H1 (cell line): ENCODE measurements around the gene ADRA2A. TPM values are rescaled to one million over a fixed set of nuclear protein-coding genes. Genes with fewer than 3 reads are reported as not detected.

Experiments used
- CTCF ChIA-PET: fragments of 300-600 bp; sonication (Branson Sonifier 250); formaldehyde crosslinking; loops from one replicate; lab custom pipeline; 2021; ENCODE audit not compliant: partially characterized antibody; lab: Charles Lee
- POLR2A ChIA-PET: fragments of 300-600 bp; sonication (Branson Sonifier 250); formaldehyde crosslinking; loops from one replicate; lab custom pipeline; 2021; ENCODE audit warnings: inconsistent platforms; ENCODE audit not compliant: partially characterized antibody; lab: Charles Lee
- DNase-seq, 2 experiments: peaks; one replicate each; pipeline versions ENCODE4 v3.0.0 to v3.0.0-alpha.2; 2010 to 2022; ENCODE audit warnings: low spot score in 2 of 2, low read depth in 1 of 2, mixed read lengths in 1 of 2
- FAIRE-seq: peaks from 2 replicates; lab custom pipeline; 2011; peaks lifted over from hg19 to GRCh38; lab: Jason Lieb, UNC
- H2AFZ ChIP-seq: 2 replicates; pipeline ENCODE4 v1.8.1; 2012; ENCODE audit warnings: low read length, inconsistent platforms
- H2AK5ac ChIP-seq: 2 replicates; pipeline ENCODE4 v1.6.1; 2013; ENCODE audit warnings: low read depth, low read length
- H2BK120ac ChIP-seq: replicated peaks from 2 replicates; pipeline ENCODE3; 2013; ENCODE audit warnings: low read depth, low read length, inconsistent platforms
- H2BK12ac ChIP-seq: 2 replicates; pipeline ENCODE4 v1.6.1; 2013; ENCODE audit warnings: low read depth, low read length
- H2BK15ac ChIP-seq: 2 replicates; pipeline ENCODE4 v1.6.1; 2013; ENCODE audit warnings: low read length
- H2BK20ac ChIP-seq: 2 replicates; pipeline ENCODE4 v1.6.1; 2013; ENCODE audit warnings: low read length
- H2BK5ac ChIP-seq: 2 replicates; pipeline ENCODE4 v1.6.1; 2013; ENCODE audit warnings: low read depth, low read length
- H3K14ac ChIP-seq: 2 replicates; pipeline ENCODE4 v1.6.1; 2013; ENCODE audit warnings: inconsistent platforms; ENCODE audit not compliant: insufficient read length
- H3K18ac ChIP-seq: 2 replicates; pipeline ENCODE4 v1.6.1; 2013; ENCODE audit warnings: low read length; ENCODE audit errors: extremely low read depth
- H3K23ac ChIP-seq: 2 replicates; pipeline ENCODE4 v1.6.1; 2013; ENCODE audit warnings: inconsistent platforms; ENCODE audit not compliant: insufficient read length
- H3K23me2 ChIP-seq: 2 replicates; pipeline ENCODE4 v1.6.1; 2013; ENCODE audit warnings: low read depth, low read length
- H3K27ac ChIP-seq: 2 replicates; pipeline ENCODE4 v1.6.1; 2011; ENCODE audit warnings: low read depth, low read length, inconsistent platforms
- H3K27me3 ChIP-seq, 4 experiments: replicated peaks in 1 of 4; 1 replicate in 1 of 4; 2 replicates in 3 of 4; pipeline versions ENCODE4 v1.6.1 to v1.8.1; 2011 to 2013; ENCODE audit warnings: low read length in 3 of 4, mild to moderate bottlenecking in 3 of 4, inconsistent platforms in 2 of 4, mixed read lengths in 2 of 4, moderate library complexity in 1 of 4; ENCODE audit not compliant: control insufficient read depth in 3 of 4, insufficient read depth in 3 of 4; ENCODE audit errors: extremely low read depth in 1 of 4
- H3K36me3 ChIP-seq, 4 experiments: 2 replicates each; pipeline versions ENCODE4 v1.6.1 to v1.8.1; 2011 to 2013; ENCODE audit warnings: mild to moderate bottlenecking in 4 of 4, low read length in 3 of 4, moderate library complexity in 2 of 4, control low read depth in 1 of 4, inconsistent platforms in 1 of 4; ENCODE audit not compliant: insufficient read depth in 4 of 4, control insufficient read depth in 2 of 4
- H3K4ac ChIP-seq: replicated peaks from 2 replicates; pipeline ENCODE3; 2013; ENCODE audit warnings: low read length, low read depth, mixed read lengths, inconsistent platforms; ENCODE audit not compliant: insufficient read length
- H3K4me1 ChIP-seq, 4 experiments: replicated peaks in 1 of 4; 1 replicate in 1 of 4; 2 replicates in 3 of 4; pipeline versions ENCODE4 v1.6.1 to v1.8.1; 2011 to 2013; ENCODE audit warnings: low read length in 3 of 4, inconsistent platforms in 2 of 4, mixed read lengths in 1 of 4; ENCODE audit not compliant: insufficient read depth in 4 of 4, control insufficient read depth in 3 of 4
- H3K4me2 ChIP-seq, 2 experiments: 2 replicates each; pipeline versions ENCODE4 v1.6.1 to v1.8.1; 2011 to 2013; ENCODE audit warnings: low read depth in 2 of 2, low read length in 2 of 2, control low read depth in 1 of 2, inconsistent platforms in 1 of 2, mild to moderate bottlenecking in 1 of 2; ENCODE audit not compliant: insufficient read depth in 1 of 2
- H3K4me3 ChIP-seq, 4 experiments: fragments of 200-600, 300-600 bp in 1 of 4; sonication (generic), shearing (Covaris generic), sonication (Bioruptor Twin) in 1 of 4; 2 replicates each; pipeline versions ENCODE4 v1.5.1 to v1.8.1; 2011 to 2016; ENCODE audit warnings: low read length in 4 of 4, low read depth in 3 of 4, control low read depth in 2 of 4, inconsistent platforms in 2 of 4, mild to moderate bottlenecking in 2 of 4, mixed read lengths in 1 of 4, moderate library complexity in 1 of 4; ENCODE audit not compliant: insufficient read depth in 2 of 4; ENCODE audit errors: extremely low read depth in 1 of 4
- H3K56ac ChIP-seq: replicated peaks from 2 replicates; pipeline ENCODE3; 2013; ENCODE audit warnings: low read depth, mild to moderate bottlenecking, mixed read lengths, low read length, inconsistent platforms; ENCODE audit not compliant: insufficient read length
- H3K79me1 ChIP-seq: 2 replicates; pipeline ENCODE4 v1.6.1; 2013; ENCODE audit warnings: low read depth, low read length, control low read depth
- H3K79me2 ChIP-seq, 2 experiments: 2 replicates each; pipeline versions ENCODE4 v1.6.1 to v1.8.1; 2012 to 2013; ENCODE audit warnings: low read length in 2 of 2, mild to moderate bottlenecking in 2 of 2, inconsistent platforms in 1 of 2; ENCODE audit not compliant: insufficient read depth in 2 of 2, control insufficient read depth in 1 of 2
- H3K9ac ChIP-seq, 4 experiments: replicated peaks in 1 of 4; 1 replicate in 1 of 4; 2 replicates in 3 of 4; pipeline versions ENCODE4 v1.6.1 to v1.8.1; 2011 to 2013; ENCODE audit warnings: low read depth in 3 of 4, low read length in 3 of 4, control low read depth in 2 of 4, mild to moderate bottlenecking in 2 of 4, moderate library complexity in 2 of 4, inconsistent platforms in 1 of 4; ENCODE audit errors: extremely low read depth in 1 of 4
- H3K9me3 ChIP-seq, 2 experiments: 2 replicates each; pipeline versions ENCODE4 v1.6.1 to v1.8.1; 2012 to 2013; ENCODE audit warnings: mild to moderate bottlenecking in 2 of 2, moderate library complexity in 2 of 2, control low read depth in 1 of 2, inconsistent platforms in 1 of 2, low read depth in 1 of 2, low read length in 1 of 2, mixed read lengths in 1 of 2; ENCODE audit not compliant: insufficient read depth in 2 of 2
- H4K20me1 ChIP-seq, 2 experiments: replicated peaks in 1 of 2; 2 replicates each; pipeline versions ENCODE3 to v1.8.1; 2011 to 2013; ENCODE audit warnings: inconsistent platforms in 2 of 2, low read length in 2 of 2, mild to moderate bottlenecking in 1 of 2; ENCODE audit not compliant: insufficient read depth in 2 of 2, control insufficient read depth in 1 of 2
- H4K5ac ChIP-seq: 2 replicates; pipeline ENCODE4 v1.6.1; 2013; ENCODE audit warnings: low read length, low read depth, mixed read lengths, inconsistent platforms; ENCODE audit not compliant: insufficient read length
- H4K8ac ChIP-seq: 2 replicates; pipeline ENCODE4 v1.8.0; 2013; ENCODE audit warnings: mild to moderate bottlenecking, moderate library complexity, low read length, inconsistent platforms; ENCODE audit not compliant: insufficient read depth; ENCODE audit errors: extremely low read depth
- H4K91ac ChIP-seq: replicated peaks from 2 replicates; pipeline ENCODE3; 2013; ENCODE audit warnings: low read length, mixed read lengths, inconsistent platforms; ENCODE audit not compliant: insufficient read length
- ATF2 ChIP-seq: IDR thresholded peaks from 2 replicates; pipeline ENCODE4 v1.6.1; 2012; ENCODE audit warnings: low read length, inconsistent platforms
- ATF3 ChIP-seq: IDR thresholded peaks from 2 replicates; pipeline ENCODE4 v1.6.1; 2011; ENCODE audit warnings: low read depth, mild to moderate bottlenecking, low read length; ENCODE audit not compliant: insufficient read depth
- CHD1 ChIP-seq: IDR thresholded peaks from 2 replicates; pipeline ENCODE4 v1.6.1; 2012; ENCODE audit warnings: low read depth, low read length, improper control_type of control experiment
- CREB1 ChIP-seq: IDR thresholded peaks from 2 replicates; pipeline ENCODE4 v1.6.1; 2012; ENCODE audit warnings: inconsistent platforms
- E2F6 ChIP-seq: IDR thresholded peaks from 2 replicates; pipeline ENCODE4 v1.6.1; 2012; ENCODE audit warnings: inconsistent platforms
- HDAC2 ChIP-seq, 2 experiments: fragments of 300-600 bp in 1 of 2; sonication (generic) in 1 of 2; IDR thresholded peaks; 2 replicates each; pipeline ENCODE4 v1.6.1; 2011 to 2012; ENCODE audit warnings: low read depth in 2 of 2, low read length in 2 of 2, mild to moderate bottlenecking in 2 of 2, moderate library complexity in 2 of 2, borderline replicate concordance in 1 of 2, inconsistent platforms in 1 of 2
- PHF8 ChIP-seq: fragments of 200-600 bp; sonication (generic); conservative IDR thresholded peaks from 2 replicates; pipeline ENCODE4 v1.7.1; 2012; ENCODE audit warnings: low read depth, mild to moderate bottlenecking, inconsistent platforms, low read length, moderate library complexity
- RNF2 ChIP-seq: fragments of 200-900, 300-1000 bp; sonication (generic); IDR thresholded peaks from 2 replicates; pipeline ENCODE4 v1.7.1; 2016; ENCODE audit warnings: borderline replicate concordance, low read depth, mild to moderate bottlenecking, antibody characterized with exemption, low read length; ENCODE audit not compliant: poor library complexity, severe bottlenecking; ENCODE audit errors: missing control alignments
- SIX5 ChIP-seq: IDR thresholded peaks from 2 replicates; pipeline ENCODE4 v1.6.1; 2011; ENCODE audit warnings: mild to moderate bottlenecking, low read depth, low read length
- TBP ChIP-seq: IDR thresholded peaks from 2 replicates; pipeline ENCODE4 v1.6.1; 2011; ENCODE audit warnings: low read depth, low read length, improper control_type of control experiment
- WGBS, 2 experiments: shearing (Covaris generic) in 1 of 2; methylation state at CpG; one replicate each; pipeline versions ENCODE4 v1.1.6 to v1.1.7; 2013 to 2015; ENCODE audit warnings: low lambda C conversion rate in 2 of 2, mixed read lengths in 2 of 2, inconsistent platforms in 1 of 2, low coverage in 1 of 2, missing lambda C conversion rate in 1 of 2; ENCODE audit not compliant: insufficient replicate concordance in 2 of 2, insufficient coverage in 1 of 2, insufficient read length in 1 of 2; ENCODE audit errors: extremely low coverage in 1 of 2, missing lambda C conversion rate in 1 of 2; 5-methylcytosine and 5-hydroxymethylcytosine counted together
- polyA plus RNA-seq, 7 experiments: library from polyadenylated mRNA; depleted of rRNA in 3 of 7; stranded (reverse) in 5 of 7; unstranded in 2 of 7; fragments of >200 nt in 5 of 7; fragments of 200-250 nt in 2 of 7; gene quantifications; 1 replicate in 5 of 7; 2 replicates in 1 of 7; 4 replicates in 1 of 7; pipeline versions ENCODE4 v1.2.1 to v1.2.3, GENCODE V29; 2011 to 2013; ENCODE audit warnings: missing spikeins in 2 of 7, mixed read lengths in 2 of 7
- total RNA-seq: library from RNA; stranded (reverse); fragmentation: NEBNext Ultra II Directional; extraction: Animal tissue kit (Norgen Biotek cat#: 25700); gene quantifications from 2 replicates; pipeline ENCODE4 v1.2.1, GENCODE V29; 2021

The ADRA2A gene
- total and polyA plus RNA-seq, 2 of the 8 experiments (the other 6 are each of a cell fraction or from before 2014, with no cell fraction given): 5.9 to 6.2 TPM

- H2AFZ ChIP-seq: no peak overlapping the region
- no peak overlapping the region for H4K8ac ChIP-seq
- no peak overlapping the region for H2BK20ac ChIP-seq
- H3K18ac ChIP-seq: no peak overlapping the region
- no peaks in the 10 kb centered on the region for H3K79me1 ChIP-seq
- no peak overlapping the region for H4K5ac ChIP-seq
- no peaks in the 10 kb centered on the region for H4K20me1 ChIP-seq
- no peak overlapping the region for H2BK15ac ChIP-seq
- DNase-seq (no peak), FAIRE-seq (no peak)
- no peak overlapping the region for H2BK12ac ChIP-seq
- no peak overlapping the region for H3K4me3 ChIP-seq
- no peak overlapping the region for H3K14ac ChIP-seq
- no peak overlapping the region for H3K27ac ChIP-seq
- H3K79me2 ChIP-seq: no peaks in the 10 kb centered on the region
- H3K4me1 ChIP-seq: no peaks in the 10 kb centered on the region
- H3K4ac ChIP-seq: no peak overlapping the region
- CTCF ChIA-PET: interaction anchor here (0.8 to 3.5 kb wide), 8 partner anchors 34 to 288 kb away, joined by 3 to 13 read pairs (median 4); no protein-coding TSS in a partner anchor
- H4K91ac ChIP-seq: no peak overlapping the region
- POLR2A ChIA-PET: no interaction called here
- H3K27me3 ChIP-seq: peaks cover 0 to under 1% (median under 1%) of the 10 kb centered on the region in 4 experiments; a peak in 4 of 7 replicates
- no peak overlapping the region for H2AK5ac ChIP-seq
- H3K23me2 ChIP-seq: no peaks in the 10 kb centered on the region; the same call in 1 of the 2 replicates
- no peaks in the 10 kb centered on the region for H3K36me3 ChIP-seq
- peaks cover 0 to 2% of the 10 kb centered on the region in 2 experiments; a peak in 1 of 4 replicates for H3K9me3 ChIP-seq
- 93% methylated on average over 3 of the region's 3 CpGs; no CpG with 5 or more reads in 1 of the 2 experiments for WGBS, 2 experiments
- H3K56ac ChIP-seq: no peak overlapping the region
- H2BK5ac ChIP-seq: no peak overlapping the region
- H3K4me2 ChIP-seq: no peak overlapping the region
- H2BK120ac ChIP-seq: no peak overlapping the region
- no peak overlapping the region for H3K23ac ChIP-seq
- H3K9ac ChIP-seq: no peak overlapping the region
- TF ChIP-seq E2F6 (no peak), ATF3 (no peak), TBP (no peak), CREB1 (no peak), PHF8 (no peak), SIX5 (no peak), ATF2 (no peak), RNF2 (no peak), CHD1 (no peak), HDAC2 (IDR thresholded peaks at IDR 0.05; ENCODE audit: borderline replicate concordance in 1 of 2, low read depth in 2 of 2, low read length in 2 of 2) (no peak)
Observed at GRCh38 chr10:111072232-111072631, 4.6 kb upstream of the ADRA2A start.
